Heart left ventricle (tissue), 13 donors: ENCODE measurements around the gene VILL.

Experiments
- POLR2A ChIP-seq, 2 donors: fragments of 450-650 bp; IDR thresholded peaks; one replicate each; pipeline ENCODE4 v1.6.1; 2017; ENCODE audit warnings: antibody characterized with exemption in 2 of 2, mild to moderate bottlenecking in 2 of 2, moderate library complexity in 2 of 2
- TF ChIP-seq, protein P1 (sequence below), 12 donors: fragments of 200-600 bp; sonication (generic) in 4 of 12; IDR thresholded peaks; one replicate each; pipeline versions ENCODE4 v1.5.0 to v1.8.0; 2018 to 2022; ENCODE audit warnings: antibody characterized with exemption in 12 of 12, mild to moderate bottlenecking in 5 of 12
- donor health status: ischemic (EF 13 %, LVEDD 7.1; RV severe dilation, severe dysfunction).
- donor health status: DM: no; HTN: yes; CAD: no.
- donor health status: DM: no; HTN: no; CAD: no.
- donor health status: ischemic (EF 25% LVEDD 6.9; RV normal size, moderate dysfunction).
- donor health status: ischemic (EF 25% LVEDD 5.7; RV mildly dilated, moderate dysfunction).
- donor health status: ischemic (EF 35%, LVEDD 5.7; RV mildly dilated, moderate dysfunction).
- donor health status: nonischemic (EF 11% LVEDD 7.7; RV severe dilation, severe dysfunction).
- donor health status: DM: yes; HTN: yes; CAD: no.
- donor health status: PGD.
- donor health status: ischemic (EF 29% LVEDD 5.4; RV normal size, mild dysfunction).
- donor health status: nonischemic (EF 23%, LVEDD 6.1; RV moderate dilation, normal function).

DNA sequence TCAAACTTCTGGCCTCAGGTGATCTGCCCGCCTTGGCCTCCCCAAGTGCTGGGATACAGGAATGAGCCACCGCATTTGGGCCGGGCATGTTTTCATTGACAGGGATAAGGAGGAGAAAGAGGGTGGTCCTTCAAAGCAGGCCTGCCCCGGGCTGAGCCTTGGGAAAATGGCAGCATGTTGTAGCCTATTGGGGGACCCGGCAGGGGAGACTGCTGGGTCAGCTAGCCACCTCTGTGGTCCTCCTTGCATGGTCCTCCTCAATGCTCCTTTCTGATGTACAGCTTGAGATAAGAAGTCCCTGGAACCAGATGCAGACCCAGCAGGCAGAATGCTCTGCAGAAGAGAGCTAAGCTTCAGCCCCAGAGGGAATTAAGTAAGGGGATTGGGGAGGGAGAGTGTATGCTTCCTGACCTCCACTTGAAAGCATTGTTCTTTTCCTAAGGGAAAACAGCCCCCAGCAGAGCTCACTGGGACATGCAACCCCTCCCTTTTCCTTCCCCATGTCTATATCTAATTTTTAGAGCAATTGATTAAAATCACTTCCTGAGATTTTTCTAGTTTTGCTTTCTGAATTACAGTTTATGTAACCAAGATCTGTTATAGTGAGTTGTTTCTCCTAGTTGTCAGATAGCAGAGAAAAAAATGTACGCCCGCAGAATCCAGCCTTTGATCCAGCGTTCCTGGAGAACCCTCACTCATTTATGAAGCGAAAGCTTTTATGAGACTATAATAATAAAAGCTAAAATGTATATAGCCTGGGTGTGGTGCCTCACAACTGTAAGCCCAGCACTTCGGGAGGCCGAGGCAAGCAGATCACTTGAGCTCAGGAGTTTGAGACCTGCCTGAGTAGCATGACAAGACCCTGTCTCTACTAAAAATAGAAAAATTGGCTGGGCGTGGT, 48.7 kb upstream of the VILL start:
- TF ChIP-seq, protein P1, sequence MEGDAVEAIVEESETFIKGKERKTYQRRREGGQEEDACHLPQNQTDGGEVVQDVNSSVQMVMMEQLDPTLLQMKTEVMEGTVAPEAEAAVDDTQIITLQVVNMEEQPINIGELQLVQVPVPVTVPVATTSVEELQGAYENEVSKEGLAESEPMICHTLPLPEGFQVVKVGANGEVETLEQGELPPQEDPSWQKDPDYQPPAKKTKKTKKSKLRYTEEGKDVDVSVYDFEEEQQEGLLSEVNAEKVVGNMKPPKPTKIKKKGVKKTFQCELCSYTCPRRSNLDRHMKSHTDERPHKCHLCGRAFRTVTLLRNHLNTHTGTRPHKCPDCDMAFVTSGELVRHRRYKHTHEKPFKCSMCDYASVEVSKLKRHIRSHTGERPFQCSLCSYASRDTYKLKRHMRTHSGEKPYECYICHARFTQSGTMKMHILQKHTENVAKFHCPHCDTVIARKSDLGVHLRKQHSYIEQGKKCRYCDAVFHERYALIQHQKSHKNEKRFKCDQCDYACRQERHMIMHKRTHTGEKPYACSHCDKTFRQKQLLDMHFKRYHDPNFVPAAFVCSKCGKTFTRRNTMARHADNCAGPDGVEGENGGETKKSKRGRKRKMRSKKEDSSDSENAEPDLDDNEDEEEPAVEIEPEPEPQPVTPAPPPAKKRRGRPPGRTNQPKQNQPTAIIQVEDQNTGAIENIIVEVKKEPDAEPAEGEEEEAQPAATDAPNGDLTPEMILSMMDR (IDR thresholded peaks at IDR 0.05), result no peak
- TF ChIP-seq POLR2A (IDR thresholded peaks at IDR 0.05), result no peak
